Suprapubic skin (tissue), 4 donors: ENCODE results near the gene C8G. TPM values are rescaled to one million over a fixed set of nuclear protein-coding genes. Genes with fewer than 3 reads are reported as not detected.

ENCODE experiments used
- DNase-seq, 2 donors: peaks; one replicate each; pipeline ENCODE4 v3.0.0-alpha.2; 2019; ENCODE audit warnings: low spot score in 2 of 2
- H3K27ac ChIP-seq: fragments of 200-600 bp; sonication (generic); one replicate; pipeline ENCODE4 v1.5.1; 2019
- H3K27me3 ChIP-seq: fragments of 200-600 bp; sonication (generic); one replicate; pipeline ENCODE4 v1.5.1; 2019
- H3K36me3 ChIP-seq: fragments of 200-600 bp; sonication (generic); one replicate; pipeline ENCODE4 v1.5.1; 2019
- H3K4me1 ChIP-seq: fragments of 200-600 bp; sonication (generic); one replicate; pipeline ENCODE4 v1.5.1; 2019
- H3K4me3 ChIP-seq: fragments of 200-600 bp; sonication (generic); one replicate; pipeline ENCODE4 v1.5.1; 2019; ENCODE audit warnings: mild to moderate bottlenecking
- H3K9me3 ChIP-seq: fragments of 200-600 bp; sonication (generic); one replicate; pipeline ENCODE4 v1.5.1; 2019
- CTCF ChIP-seq, 2 donors: fragments of 200-600 bp in 1 of 2; fragments of 450-650 bp in 1 of 2; sonication (generic) in 1 of 2; IDR thresholded peaks; one replicate each; pipeline ENCODE4 v1.5.1; 2016 to 2019; ENCODE audit warnings: antibody characterized with exemption in 2 of 2, mild to moderate bottlenecking in 1 of 2, moderate library complexity in 1 of 2
- EP300 ChIP-seq: sonication (generic); formaldehyde crosslinking; IDR thresholded peaks from one replicate; pipeline ENCODE4 v1.6.1; 2017; ENCODE audit warnings: antibody characterized with exemption
- POLR2A ChIP-seq, 2 donors: fragments of 450-650 bp; IDR thresholded peaks; one replicate each; pipeline ENCODE4 v1.6.1; 2017; ENCODE audit warnings: antibody characterized with exemption in 2 of 2, mild to moderate bottlenecking in 2 of 2, moderate library complexity in 2 of 2
- POLR2AphosphoS5 ChIP-seq, 3 donors: sonication (generic); formaldehyde crosslinking; IDR thresholded peaks; one replicate each; pipeline ENCODE4 v1.6.1; 2017; ENCODE audit warnings: antibody characterized with exemption in 3 of 3
- WGBS: methylation state at CpG from one replicate; pipeline ENCODE4 v1.1.5; 2018; 5-methylcytosine and 5-hydroxymethylcytosine counted together
- total RNA-seq, 4 donors: library from RNA; depleted of rRNA; stranded (reverse); fragments of >200 nt; gene quantifications; one replicate each; pipeline ENCODE4 v1.1.0, GENCODE V29; 2016

Gene C8G
- total RNA-seq, 4 donors from 2014 or later = 2.7 TPM; not detected in 3

GRCh38 chr9:136942881-136943230, 2.2 kb upstream of the C8G start:
- Histone ChIP-seq H3K36me3 (peaks cover 40% of the 10 kb centered on the region), H3K4me1 (peaks cover 29% of the 10 kb centered on the region), H3K9me3 (no peaks in the 10 kb centered on the region), H3K27ac (no peak overlapping the region), H3K27me3 (no peaks in the 10 kb centered on the region), H3K4me3 (peak overlapping the region; percentile 83)
- no peak for TF ChIP-seq POLR2A (IDR thresholded peaks at IDR 0.05)
- no peak for TF ChIP-seq CTCF (IDR thresholded peaks at IDR 0.05)
- no peak for TF ChIP-seq POLR2AphosphoS5 (IDR thresholded peaks at IDR 0.05)
- no peak for TF ChIP-seq EP300
- DNase-seq = peak; percentile 63 to 76
- 96% methylated on average over 12 of the region's 16 CpGs for WGBS

- TF ChIP-seq CTCF (IDR thresholded peaks at IDR 0.05) = no peak
- TF ChIP-seq EP300 = no peak
- no peak for TF ChIP-seq POLR2A (IDR thresholded peaks at IDR 0.05)
- no peaks in the 10 kb centered on the region for H3K9me3 ChIP-seq
- peaks cover 40% of the 10 kb centered on the region for H3K36me3 ChIP-seq
- no CpG with 5 or more reads among the region's 61 CpGs for WGBS
- peaks cover 35% of the 10 kb centered on the region for H3K4me1 ChIP-seq
- H3K27me3 ChIP-seq = no peaks in the 10 kb centered on the region
- peak; percentile 76 to 79 for DNase-seq
- peak overlapping the region; percentile 86 for H3K27ac ChIP-seq
- peak overlapping the region; percentile 83 for H3K4me3 ChIP-seq
Observed at GRCh38 chr9:136943291-136944211, 1.5 kb upstream of the C8G start.

GRCh38 chr9:136944212-136944518, 878 bp upstream of the C8G start:
- H3K4me3 ChIP-seq = peak overlapping the region; percentile 83
- H3K27ac ChIP-seq = peak overlapping the region; percentile 86
- H3K4me1 ChIP-seq = peaks cover 36% of the 10 kb centered on the region
- DNase-seq = no peak
- H3K9me3 ChIP-seq = no peaks in the 10 kb centered on the region
- no peak for TF ChIP-seq POLR2A (IDR thresholded peaks at IDR 0.05)
- no peak for TF ChIP-seq POLR2AphosphoS5 (IDR thresholded peaks at IDR 0.05)
- no peak for TF ChIP-seq CTCF (IDR thresholded peaks at IDR 0.05)
- no peak for TF ChIP-seq EP300
- peaks cover 39% of the 10 kb centered on the region for H3K36me3 ChIP-seq
- no CpG with 5 or more reads among the region's 45 CpGs for WGBS
- H3K27me3 ChIP-seq = no peaks in the 10 kb centered on the region

GRCh38 chr9:136945333-136946227, 537 bp downstream of the C8G start:
- Histone ChIP-seq H3K27me3 (no peaks in the 10 kb centered on the region), H3K4me1 (peaks cover 48% of the 10 kb centered on the region), H3K4me3 (no peak overlapping the region), H3K36me3 (peaks cover 25% of the 10 kb centered on the region), H3K9me3 (no peaks in the 10 kb centered on the region), H3K27ac (no peak overlapping the region)
- peak in 1 of 2 donors; percentile 68 for DNase-seq
- WGBS = 79% methylated on average over 17 of the region's 30 CpGs
- no peak for TF ChIP-seq EP300
- TF ChIP-seq CTCF (IDR thresholded peaks at IDR 0.05) = no peak
- no peak for TF ChIP-seq POLR2A (IDR thresholded peaks at IDR 0.05)
- no peak for TF ChIP-seq POLR2AphosphoS5 (IDR thresholded peaks at IDR 0.05)
